ENCODE results near the gene ARHGEF10L. TPM values are rescaled to one million over a fixed set of nuclear protein-coding genes. Genes with fewer than 3 reads are reported as not detected.
"Not testable (repeated sequence)": the region's sequence is repeated elsewhere in the genome, so short reads cannot be mapped to it uniquely, and the experiment has no call there.

Gene ARHGEF10L
- polyA plus RNA-seq, 1 donor (not counting 4 experiments of a cell fraction or from before 2014, with no cell fraction given), result 2.4 TPM

GRCh38 chr1:17503146-17503545 lies 36.4 kb upstream of the ARHGEF10L start:
- Histone ChIP-seq H3K27ac (ENCODE audit: control insufficient read depth, insufficient read depth, low read length) (no peak overlapping the region), H3K4me2 (ENCODE audit: control insufficient read depth, extremely low read depth, insufficient read depth, low read depth, low read length) (no peak overlapping the region), H3K9ac (ENCODE audit: control insufficient read depth, extremely low read depth, insufficient read depth, low read length) (no peak overlapping the region), H3K4me1 (ENCODE audit: control insufficient read depth, extremely low read depth, insufficient read depth, low read length) (no peaks in the 10 kb centered on the region), H2AFZ (ENCODE audit: control insufficient read depth, low read length) (no peak overlapping the region), H4K20me1 (ENCODE audit: control insufficient read depth, extremely low read depth, insufficient read depth, low read length) (peaks cover 3% of the 10 kb centered on the region), H3K79me2 (ENCODE audit: control insufficient read depth, insufficient read depth, low read length) (no peaks in the 10 kb centered on the region), H3K36me3 (ENCODE audit: control insufficient read depth in 2 of 2, extremely low read depth in 1 of 2, insufficient read depth in 2 of 2, low read length in 2 of 2) (no peaks in the 10 kb centered on the region), H3K9me1 (ENCODE audit: control insufficient read depth, extremely low read depth, insufficient read depth, low read length) (no peaks in the 10 kb centered on the region), H3K9me3 (ENCODE audit: control insufficient read depth, low read depth, low read length) (no peaks in the 10 kb centered on the region), H3K4me3 (ENCODE audit: control insufficient read depth in 2 of 3, extremely low read depth in 1 of 3, insufficient read depth in 2 of 3, low read depth in 1 of 3, low read length in 3 of 3) (no peak overlapping the region), H3K27me3 (ENCODE audit: control insufficient read depth, extremely low read depth, insufficient read depth, low read length) (no peaks in the 10 kb centered on the region)
- FAIRE-seq, result no peak
- DNase-seq (ENCODE audit: low read depth, low spot score), result no peak
- TF ChIP-seq EZH2 (IDR thresholded peaks at IDR 0.05; ENCODE audit: low read length), result no peak
- TF ChIP-seq, protein P1, sequence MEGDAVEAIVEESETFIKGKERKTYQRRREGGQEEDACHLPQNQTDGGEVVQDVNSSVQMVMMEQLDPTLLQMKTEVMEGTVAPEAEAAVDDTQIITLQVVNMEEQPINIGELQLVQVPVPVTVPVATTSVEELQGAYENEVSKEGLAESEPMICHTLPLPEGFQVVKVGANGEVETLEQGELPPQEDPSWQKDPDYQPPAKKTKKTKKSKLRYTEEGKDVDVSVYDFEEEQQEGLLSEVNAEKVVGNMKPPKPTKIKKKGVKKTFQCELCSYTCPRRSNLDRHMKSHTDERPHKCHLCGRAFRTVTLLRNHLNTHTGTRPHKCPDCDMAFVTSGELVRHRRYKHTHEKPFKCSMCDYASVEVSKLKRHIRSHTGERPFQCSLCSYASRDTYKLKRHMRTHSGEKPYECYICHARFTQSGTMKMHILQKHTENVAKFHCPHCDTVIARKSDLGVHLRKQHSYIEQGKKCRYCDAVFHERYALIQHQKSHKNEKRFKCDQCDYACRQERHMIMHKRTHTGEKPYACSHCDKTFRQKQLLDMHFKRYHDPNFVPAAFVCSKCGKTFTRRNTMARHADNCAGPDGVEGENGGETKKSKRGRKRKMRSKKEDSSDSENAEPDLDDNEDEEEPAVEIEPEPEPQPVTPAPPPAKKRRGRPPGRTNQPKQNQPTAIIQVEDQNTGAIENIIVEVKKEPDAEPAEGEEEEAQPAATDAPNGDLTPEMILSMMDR (optimal IDR thresholded peaks at IDR 0.05 in 1 of 3, IDR thresholded peaks at IDR 0.05 in 1 of 3, conservative IDR thresholded peaks at IDR 0.05 in 1 of 3; ENCODE audit: extremely low read depth in 1 of 3, insufficient read depth in 2 of 3, low read length in 3 of 3), result no peak
- dilution Hi-C loops (cut with MboI; ENCODE audit: extremely low pct_ligation_motif_present, low sequenced_read_pairs), result no loop called here

DNA sequence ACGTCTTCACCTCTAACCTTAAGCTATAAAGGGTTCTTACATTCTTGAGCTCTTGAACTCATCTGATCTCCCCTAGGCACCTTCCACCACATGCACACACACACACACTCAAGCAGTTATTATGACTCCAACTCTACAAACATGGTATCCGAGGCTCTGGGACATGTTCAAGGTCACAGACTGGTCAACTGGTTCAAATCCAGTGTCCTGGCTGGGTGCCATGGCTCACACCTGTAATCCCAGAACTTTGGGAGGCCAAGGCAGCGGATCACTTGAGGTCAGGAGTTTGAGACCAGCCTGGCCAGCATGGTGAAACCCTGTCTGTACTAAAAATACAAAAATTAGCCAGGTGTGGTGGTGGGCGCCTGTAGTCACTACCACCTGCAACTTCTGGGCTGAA lies 32.3 kb upstream of the ARHGEF10L start:
- H3K9me1 ChIP-seq (ENCODE audit: control insufficient read depth, extremely low read depth, insufficient read depth, low read length); H3K4me3 ChIP-seq (ENCODE audit: control insufficient read depth in 2 of 3, extremely low read depth in 1 of 3, insufficient read depth in 2 of 3, low read depth in 1 of 3, low read length in 3 of 3); H3K36me3 ChIP-seq (ENCODE audit: control insufficient read depth in 2 of 2, extremely low read depth in 1 of 2, insufficient read depth in 2 of 2, low read length in 2 of 2); H3K9me3 ChIP-seq (ENCODE audit: control insufficient read depth, low read depth, low read length); FAIRE-seq; H3K9ac ChIP-seq (ENCODE audit: control insufficient read depth, extremely low read depth, insufficient read depth, low read length); H4K20me1 ChIP-seq (ENCODE audit: control insufficient read depth, extremely low read depth, insufficient read depth, low read length); H2AFZ ChIP-seq (ENCODE audit: control insufficient read depth, low read length); H3K4me2 ChIP-seq (ENCODE audit: control insufficient read depth, extremely low read depth, insufficient read depth, low read depth, low read length); H3K79me2 ChIP-seq (ENCODE audit: control insufficient read depth, insufficient read depth, low read length); dilution Hi-C loops (cut with MboI; ENCODE audit: extremely low pct_ligation_motif_present, low sequenced_read_pairs); H3K27ac ChIP-seq (ENCODE audit: control insufficient read depth, insufficient read depth, low read length); H3K27me3 ChIP-seq (ENCODE audit: control insufficient read depth, extremely low read depth, insufficient read depth, low read length); DNase-seq (ENCODE audit: low read depth, low spot score); H3K4me1 ChIP-seq (ENCODE audit: control insufficient read depth, extremely low read depth, insufficient read depth, low read length): not testable (repeated sequence)

- Histone ChIP-seq H3K4me2 (ENCODE audit: control insufficient read depth, extremely low read depth, insufficient read depth, low read depth, low read length) (no peak overlapping the region), H3K9me1 (ENCODE audit: control insufficient read depth, extremely low read depth, insufficient read depth, low read length) (no peaks in the 10 kb centered on the region), H4K20me1 (ENCODE audit: control insufficient read depth, extremely low read depth, insufficient read depth, low read length) (peaks cover 2% of the 10 kb centered on the region), H3K27ac (ENCODE audit: control insufficient read depth, insufficient read depth, low read length) (no peak overlapping the region), H3K4me3 (ENCODE audit: control insufficient read depth in 2 of 3, extremely low read depth in 1 of 3, insufficient read depth in 2 of 3, low read depth in 1 of 3, low read length in 3 of 3) (no peak overlapping the region), H3K27me3 (ENCODE audit: control insufficient read depth, extremely low read depth, insufficient read depth, low read length) (no peaks in the 10 kb centered on the region), H3K4me1 (ENCODE audit: control insufficient read depth, extremely low read depth, insufficient read depth, low read length) (no peaks in the 10 kb centered on the region), H3K9ac (ENCODE audit: control insufficient read depth, extremely low read depth, insufficient read depth, low read length) (no peak overlapping the region), H3K36me3 (ENCODE audit: control insufficient read depth in 2 of 2, extremely low read depth in 1 of 2, insufficient read depth in 2 of 2, low read length in 2 of 2) (no peaks in the 10 kb centered on the region), H2AFZ (ENCODE audit: control insufficient read depth, low read length) (no peak overlapping the region), H3K9me3 (ENCODE audit: control insufficient read depth, low read depth, low read length) (no peaks in the 10 kb centered on the region), H3K79me2 (ENCODE audit: control insufficient read depth, insufficient read depth, low read length) (no peaks in the 10 kb centered on the region)
- no peak for DNase-seq (ENCODE audit: low read depth, low spot score)
- TF ChIP-seq EZH2 (IDR thresholded peaks at IDR 0.05; ENCODE audit: low read length), result no peak
- TF ChIP-seq, protein P1 (optimal IDR thresholded peaks at IDR 0.05 in 1 of 3, IDR thresholded peaks at IDR 0.05 in 1 of 3, conservative IDR thresholded peaks at IDR 0.05 in 1 of 3; ENCODE audit: extremely low read depth in 1 of 3, insufficient read depth in 2 of 3, low read length in 3 of 3), result peak; percentile 30 to 47 (median 36)
- no peak for FAIRE-seq
- dilution Hi-C loops (cut with MboI; ENCODE audit: extremely low pct_ligation_motif_present, low sequenced_read_pairs), result no loop called here
Measured at GRCh38 chr1:17507915-17508314, 31.6 kb upstream of the ARHGEF10L start.

Measured in keratinocyte (primary cell).